ENCODE measurements around the gene ITPKB. TPM values are rescaled to one million over a fixed set of nuclear protein-coding genes. Genes with fewer than 3 reads are reported as not detected.

Gene ITPKB
- total RNA-seq, 1 donor from 2014 or later, result 1.6 TPM

DNA sequence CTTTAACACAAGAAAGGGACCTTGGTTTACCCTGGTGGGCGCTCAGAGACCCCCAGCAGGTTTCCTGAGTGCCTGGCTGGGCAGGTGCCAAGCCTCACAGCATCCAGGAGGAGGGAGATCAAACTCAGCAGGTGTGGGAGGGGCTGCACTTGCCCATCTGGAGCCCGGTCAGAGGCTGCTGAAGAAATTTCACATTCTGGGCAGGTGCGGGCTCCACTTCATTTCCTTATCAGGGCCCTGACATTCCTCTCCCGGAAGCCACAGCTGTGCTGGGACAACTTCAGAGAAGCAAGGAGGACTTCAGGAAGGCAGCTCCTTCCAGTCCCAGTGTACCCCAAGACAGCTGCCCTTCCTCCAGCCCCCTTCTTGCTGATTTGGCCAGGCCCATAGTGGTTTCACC, 82.9 kb downstream of the ITPKB start:
- H3K9me3 ChIP-seq (ENCODE audit: low read depth), result no peaks in the 10 kb centered on the region
- H3K4me3 ChIP-seq, result no peak overlapping the region
- no peaks in the 10 kb centered on the region for H4K20me1 ChIP-seq (ENCODE audit: low read depth)
- Mint-ChIP-seq H3K4me1 (peaks cover 68% of the 10 kb centered on the region), H3K36me3 (no peaks in the 10 kb centered on the region), H3K4me3 (no peak overlapping the region), H3K27me3 (ENCODE audit: insufficient read depth, low read depth) (peaks cover 11% of the 10 kb centered on the region), H3K27ac (no peak overlapping the region), H3K9me3 (no peaks in the 10 kb centered on the region)
- H3K79me2 ChIP-seq (ENCODE audit: low read depth), result no peaks in the 10 kb centered on the region
- H3F3A ChIP-seq (ENCODE audit: low read depth), result peaks cover 33% of the 10 kb centered on the region
- H3K9ac ChIP-seq, result no peak overlapping the region
- H3K27ac ChIP-seq, result no peak overlapping the region
- no peak for DNase-seq (ENCODE audit: low spot score)
- H3K4me2 ChIP-seq, result no peak overlapping the region
- TF ChIP-seq EZH2phosphoT487 (IDR thresholded peaks at IDR 0.05) (no peak), EZH2 (IDR thresholded peaks at IDR 0.05) (no peak), CTCF (IDR thresholded peaks at IDR 0.05) (no peak)
- H3K27me3 ChIP-seq, result no peaks in the 10 kb centered on the region
- H3K4me1 ChIP-seq, result peaks cover 59% of the 10 kb centered on the region
- no peaks in the 10 kb centered on the region for H3K36me3 ChIP-seq
- H2AFZ ChIP-seq (replicated peaks), result no peak overlapping the region

- H3K4me2 ChIP-seq, result no peak overlapping the region
- no peak overlapping the region for H3K27ac ChIP-seq
- H3K27me3 Mint-ChIP-seq (ENCODE audit: insufficient read depth, low read depth), result peaks cover 11% of the 10 kb centered on the region
- H3K4me1 Mint-ChIP-seq, result peaks cover 66% of the 10 kb centered on the region
- no peak for DNase-seq (ENCODE audit: low spot score)
- no peak overlapping the region for H3K27ac Mint-ChIP-seq
- no peaks in the 10 kb centered on the region for H3K79me2 ChIP-seq (ENCODE audit: low read depth)
- H3K9me3 Mint-ChIP-seq, result no peaks in the 10 kb centered on the region
- no peak overlapping the region for H3K9ac ChIP-seq
- H3K4me3 ChIP-seq, result no peak overlapping the region
- H3K9me3 ChIP-seq (ENCODE audit: low read depth), result no peaks in the 10 kb centered on the region
- H3K36me3 Mint-ChIP-seq, result no peaks in the 10 kb centered on the region
- TF ChIP-seq CTCF (IDR thresholded peaks at IDR 0.05) (no peak), EZH2phosphoT487 (IDR thresholded peaks at IDR 0.05) (no peak), EZH2 (IDR thresholded peaks at IDR 0.05) (no peak)
- H2AFZ ChIP-seq (replicated peaks), result no peak overlapping the region
- no peaks in the 10 kb centered on the region for H3K27me3 ChIP-seq
- H3K36me3 ChIP-seq, result no peaks in the 10 kb centered on the region
- no peaks in the 10 kb centered on the region for H4K20me1 ChIP-seq (ENCODE audit: low read depth)
- H3K4me1 ChIP-seq, result peaks cover 58% of the 10 kb centered on the region
- H3F3A ChIP-seq (ENCODE audit: low read depth), result peaks cover 34% of the 10 kb centered on the region
- no peak overlapping the region for H3K4me3 Mint-ChIP-seq
Measured at GRCh38 chr1:226655251-226656163, 83.6 kb downstream of the ITPKB start.

- peaks cover 64% of the 10 kb centered on the region for H3K4me1 ChIP-seq
- H3F3A ChIP-seq (ENCODE audit: low read depth), result peaks cover 42% of the 10 kb centered on the region
- DNase-seq (ENCODE audit: low spot score), result no peak
- TF ChIP-seq EZH2 (IDR thresholded peaks at IDR 0.05), result no peak
- TF ChIP-seq CTCF (IDR thresholded peaks at IDR 0.05), result no peak
- TF ChIP-seq EZH2phosphoT487 (IDR thresholded peaks at IDR 0.05), result no peak
- H2AFZ ChIP-seq (replicated peaks), result no peak overlapping the region
- Mint-ChIP-seq H3K4me1 (peaks cover 69% of the 10 kb centered on the region), H3K9me3 (no peaks in the 10 kb centered on the region), H3K27ac (peak overlapping the region; percentile 97), H3K27me3 (ENCODE audit: insufficient read depth, low read depth) (peaks cover 9% of the 10 kb centered on the region), H3K4me3 (no peak overlapping the region), H3K36me3 (no peaks in the 10 kb centered on the region)
- peak overlapping the region; percentile 21 for H3K4me2 ChIP-seq
- no peaks in the 10 kb centered on the region for H4K20me1 ChIP-seq (ENCODE audit: low read depth)
- no peaks in the 10 kb centered on the region for H3K79me2 ChIP-seq (ENCODE audit: low read depth)
- H3K36me3 ChIP-seq, result no peaks in the 10 kb centered on the region
- no peaks in the 10 kb centered on the region for H3K9me3 ChIP-seq (ENCODE audit: low read depth)
- H3K27me3 ChIP-seq, result no peaks in the 10 kb centered on the region
- peak overlapping the region; percentile 80 for H3K27ac ChIP-seq
- no peak overlapping the region for H3K9ac ChIP-seq
- no peak overlapping the region for H3K4me3 ChIP-seq
Measured at GRCh38 chr1:226654668-226655055, 84.4 kb downstream of the ITPKB start.
